22Rv1 (cell line): ENCODE data around the gene PDLIM5.

ENCODE experiments used
- H3K27ac ChIP-seq: fragments of 450-650 bp; 2 replicates; pipeline ENCODE4 v1.5.1; 2017
- ZFX ChIP-seq: fragments of 450-650 bp; IDR thresholded peaks from 2 replicates; pipeline ENCODE4 v1.6.1; 2017; ENCODE audit warnings: antibody characterized with exemption, borderline replicate concordance
- TF ChIP-seq, protein P1 (sequence below): fragments of 450-650 bp; IDR thresholded peaks from 2 replicates; pipeline ENCODE4 v1.5.1; 2017; ENCODE audit warnings: mild to moderate bottlenecking

The PDLIM5 gene

GRCh38 chr4:94491322-94491721 is 39.6 kb downstream of the PDLIM5 start:
- H3K27ac ChIP-seq: no peak overlapping the region
- TF ChIP-seq, protein P1, sequence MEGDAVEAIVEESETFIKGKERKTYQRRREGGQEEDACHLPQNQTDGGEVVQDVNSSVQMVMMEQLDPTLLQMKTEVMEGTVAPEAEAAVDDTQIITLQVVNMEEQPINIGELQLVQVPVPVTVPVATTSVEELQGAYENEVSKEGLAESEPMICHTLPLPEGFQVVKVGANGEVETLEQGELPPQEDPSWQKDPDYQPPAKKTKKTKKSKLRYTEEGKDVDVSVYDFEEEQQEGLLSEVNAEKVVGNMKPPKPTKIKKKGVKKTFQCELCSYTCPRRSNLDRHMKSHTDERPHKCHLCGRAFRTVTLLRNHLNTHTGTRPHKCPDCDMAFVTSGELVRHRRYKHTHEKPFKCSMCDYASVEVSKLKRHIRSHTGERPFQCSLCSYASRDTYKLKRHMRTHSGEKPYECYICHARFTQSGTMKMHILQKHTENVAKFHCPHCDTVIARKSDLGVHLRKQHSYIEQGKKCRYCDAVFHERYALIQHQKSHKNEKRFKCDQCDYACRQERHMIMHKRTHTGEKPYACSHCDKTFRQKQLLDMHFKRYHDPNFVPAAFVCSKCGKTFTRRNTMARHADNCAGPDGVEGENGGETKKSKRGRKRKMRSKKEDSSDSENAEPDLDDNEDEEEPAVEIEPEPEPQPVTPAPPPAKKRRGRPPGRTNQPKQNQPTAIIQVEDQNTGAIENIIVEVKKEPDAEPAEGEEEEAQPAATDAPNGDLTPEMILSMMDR: no peak
- TF ChIP-seq ZFX: no peak

GRCh38 chr4:94495408-94495807 is 43.7 kb downstream of the PDLIM5 start:
- no peak for TF ChIP-seq ZFX
- TF ChIP-seq, protein P1: no peak

GRCh38 chr4:94497690-94498089 is 45.9 kb downstream of the PDLIM5 start:
- no peak for TF ChIP-seq ZFX
- TF ChIP-seq, protein P1: no peak
- no peak overlapping the region for H3K27ac ChIP-seq

More at GRCh38 chr4:94495408-94495807, 43.7 kb downstream of the PDLIM5 start:
- no peak overlapping the region for H3K27ac ChIP-seq

DNA sequence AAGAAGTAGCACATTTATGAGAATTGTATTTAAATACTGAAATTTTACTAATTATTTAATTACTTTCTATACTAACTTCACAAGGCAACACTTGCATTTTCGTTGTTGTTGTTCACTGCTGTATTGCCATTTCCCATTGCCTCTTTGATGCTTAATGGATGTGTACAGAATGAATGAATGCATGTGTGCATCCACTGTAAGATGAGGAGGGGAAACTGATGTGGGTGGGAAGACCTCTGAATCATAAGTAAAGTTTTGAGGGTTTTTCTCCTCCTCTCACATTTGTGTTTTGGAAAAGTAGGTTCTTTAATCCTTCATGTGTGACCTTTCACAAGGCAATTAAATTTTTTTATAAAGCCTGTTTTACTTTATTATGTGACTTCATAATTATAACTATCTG is 46.8 kb downstream of the PDLIM5 start:
- no peak overlapping the region for H3K27ac ChIP-seq
- no peak for TF ChIP-seq ZFX
- TF ChIP-seq, protein P1: no peak

DNA sequence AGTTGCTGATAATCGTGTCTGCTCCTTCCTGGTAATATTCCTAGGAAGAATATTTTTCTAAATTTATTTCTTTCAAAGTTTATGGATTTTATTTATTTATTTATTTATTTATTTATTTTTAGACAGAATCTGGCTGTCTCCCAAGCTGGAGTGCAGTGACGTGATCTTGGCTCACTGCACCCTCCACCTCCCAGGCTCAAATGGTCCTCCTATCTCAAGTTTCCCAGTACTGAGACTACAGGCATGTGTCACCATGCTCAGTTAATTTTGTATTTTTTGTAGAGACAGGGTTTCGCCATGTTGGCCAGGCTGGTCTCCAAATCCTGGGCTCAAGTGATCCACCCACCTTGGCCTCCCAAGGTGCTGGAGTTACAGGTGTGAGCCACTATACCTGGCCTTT is 48.9 kb downstream of the PDLIM5 start:
- no peak overlapping the region for H3K27ac ChIP-seq
- TF ChIP-seq ZFX: no peak
- TF ChIP-seq, protein P1: no peak

GRCh38 chr4:94504545-94504944 is 52.8 kb downstream of the PDLIM5 start:
- no peak overlapping the region for H3K27ac ChIP-seq

GRCh38 chr4:94506822-94507221 is 55.1 kb downstream of the PDLIM5 start:
- H3K27ac ChIP-seq: no peak overlapping the region
- TF ChIP-seq ZFX: no peak
- TF ChIP-seq, protein P1: no peak

More at GRCh38 chr4:94504545-94504944, 52.8 kb downstream of the PDLIM5 start:
- no peak for TF ChIP-seq ZFX
- TF ChIP-seq, protein P1: no peak
